Measurements from ENCODE around the gene CDK18. TPM values are rescaled to one million over a fixed set of nuclear protein-coding genes. Genes with fewer than 3 reads are reported as not detected.

Gene CDK18
- total RNA-seq, 1 donor from 2014 or later: 3.0 TPM

- H3K4me1 Mint-ChIP-seq (ENCODE audit: unreplicated experiment): peaks cover 6% of the 10 kb centered on the region
- peak overlapping the region; percentile 72 for H3K4me3 Mint-ChIP-seq (ENCODE audit: unreplicated experiment)
- peak; percentile 84 for DNase-seq (ENCODE audit: extremely low spot score, unreplicated experiment)
- H3K27me3 Mint-ChIP-seq (ENCODE audit: unreplicated experiment): peaks cover 35% of the 10 kb centered on the region
- peak overlapping the region; percentile 64 for H3K27ac Mint-ChIP-seq (ENCODE audit: unreplicated experiment)
- TF ChIP-seq, protein P1, sequence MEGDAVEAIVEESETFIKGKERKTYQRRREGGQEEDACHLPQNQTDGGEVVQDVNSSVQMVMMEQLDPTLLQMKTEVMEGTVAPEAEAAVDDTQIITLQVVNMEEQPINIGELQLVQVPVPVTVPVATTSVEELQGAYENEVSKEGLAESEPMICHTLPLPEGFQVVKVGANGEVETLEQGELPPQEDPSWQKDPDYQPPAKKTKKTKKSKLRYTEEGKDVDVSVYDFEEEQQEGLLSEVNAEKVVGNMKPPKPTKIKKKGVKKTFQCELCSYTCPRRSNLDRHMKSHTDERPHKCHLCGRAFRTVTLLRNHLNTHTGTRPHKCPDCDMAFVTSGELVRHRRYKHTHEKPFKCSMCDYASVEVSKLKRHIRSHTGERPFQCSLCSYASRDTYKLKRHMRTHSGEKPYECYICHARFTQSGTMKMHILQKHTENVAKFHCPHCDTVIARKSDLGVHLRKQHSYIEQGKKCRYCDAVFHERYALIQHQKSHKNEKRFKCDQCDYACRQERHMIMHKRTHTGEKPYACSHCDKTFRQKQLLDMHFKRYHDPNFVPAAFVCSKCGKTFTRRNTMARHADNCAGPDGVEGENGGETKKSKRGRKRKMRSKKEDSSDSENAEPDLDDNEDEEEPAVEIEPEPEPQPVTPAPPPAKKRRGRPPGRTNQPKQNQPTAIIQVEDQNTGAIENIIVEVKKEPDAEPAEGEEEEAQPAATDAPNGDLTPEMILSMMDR (IDR thresholded peaks at IDR 0.05): no peak
- H3K36me3 Mint-ChIP-seq (ENCODE audit: unreplicated experiment): no peaks in the 10 kb centered on the region
- H3K9me3 Mint-ChIP-seq (ENCODE audit: unreplicated experiment): no peaks in the 10 kb centered on the region
These were observed 39.2 kb downstream of the CDK18 start for GRCh38 chr1:205543351-205544301.

- Mint-ChIP-seq H3K27ac (ENCODE audit: unreplicated experiment) (no peak overlapping the region), H3K4me1 (ENCODE audit: unreplicated experiment) (peaks cover 6% of the 10 kb centered on the region), H3K36me3 (ENCODE audit: unreplicated experiment) (no peaks in the 10 kb centered on the region), H3K9me3 (ENCODE audit: unreplicated experiment) (no peaks in the 10 kb centered on the region), H3K4me3 (ENCODE audit: unreplicated experiment) (no peak overlapping the region), H3K27me3 (ENCODE audit: unreplicated experiment) (peaks cover 49% of the 10 kb centered on the region)
- DNase-seq (ENCODE audit: extremely low spot score, unreplicated experiment): peak; percentile 81
- TF ChIP-seq, protein P1 (IDR thresholded peaks at IDR 0.05): no peak
These were observed 40.8 kb downstream of the CDK18 start for GRCh38 chr1:205545001-205545919.

- Mint-ChIP-seq H3K4me1 (ENCODE audit: unreplicated experiment) (peaks cover 6% of the 10 kb centered on the region), H3K9me3 (ENCODE audit: unreplicated experiment) (no peaks in the 10 kb centered on the region), H3K27me3 (ENCODE audit: unreplicated experiment) (peaks cover 53% of the 10 kb centered on the region), H3K4me3 (ENCODE audit: unreplicated experiment) (no peak overlapping the region), H3K27ac (ENCODE audit: unreplicated experiment) (no peak overlapping the region), H3K36me3 (ENCODE audit: unreplicated experiment) (no peaks in the 10 kb centered on the region)
- TF ChIP-seq, protein P1 (IDR thresholded peaks at IDR 0.05): no peak
- DNase-seq (ENCODE audit: extremely low spot score, unreplicated experiment): peak; percentile 69
These were observed 41.5 kb downstream of the CDK18 start for GRCh38 chr1:205545991-205546390.

- Mint-ChIP-seq H3K4me3 (ENCODE audit: unreplicated experiment) (no peak overlapping the region), H3K4me1 (ENCODE audit: unreplicated experiment) (peaks cover 6% of the 10 kb centered on the region), H3K36me3 (ENCODE audit: unreplicated experiment) (no peaks in the 10 kb centered on the region), H3K9me3 (ENCODE audit: unreplicated experiment) (no peaks in the 10 kb centered on the region), H3K27ac (ENCODE audit: unreplicated experiment) (no peak overlapping the region), H3K27me3 (ENCODE audit: unreplicated experiment) (peaks cover 49% of the 10 kb centered on the region)
- TF ChIP-seq, protein P1 (IDR thresholded peaks at IDR 0.05): no peak
- no peak for DNase-seq (ENCODE audit: extremely low spot score, unreplicated experiment)
These were observed 42.1 kb downstream of the CDK18 start for GRCh38 chr1:205546541-205546940.

All from osteocyte (in vitro differentiated cells).